Measurements from ENCODE around the gene RAB31.
A peak's percentile ranks its signal among the peaks of the same experiment; 100 is the strongest.

DNA sequence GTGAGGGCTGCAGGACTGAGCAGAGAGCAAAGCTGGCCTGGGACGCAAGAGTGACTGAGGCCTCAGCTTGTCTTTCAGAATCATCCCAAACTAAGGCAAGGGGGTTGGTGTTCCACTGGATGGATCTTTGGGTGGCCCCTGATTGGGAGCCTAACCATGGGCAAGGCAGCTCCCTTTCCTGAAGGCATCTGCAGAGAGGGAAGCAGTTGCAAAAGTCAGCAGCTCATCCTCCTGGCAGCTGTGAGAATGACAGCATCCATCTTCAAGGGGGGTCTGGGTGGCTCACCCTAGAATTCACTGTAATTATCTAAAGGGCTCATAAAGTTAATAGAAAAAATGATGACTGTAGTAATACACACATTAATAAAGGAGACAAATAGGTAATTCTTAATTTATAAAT, 46.5 kb upstream of the RAB31 start:
- TF ChIP-seq, protein P1, sequence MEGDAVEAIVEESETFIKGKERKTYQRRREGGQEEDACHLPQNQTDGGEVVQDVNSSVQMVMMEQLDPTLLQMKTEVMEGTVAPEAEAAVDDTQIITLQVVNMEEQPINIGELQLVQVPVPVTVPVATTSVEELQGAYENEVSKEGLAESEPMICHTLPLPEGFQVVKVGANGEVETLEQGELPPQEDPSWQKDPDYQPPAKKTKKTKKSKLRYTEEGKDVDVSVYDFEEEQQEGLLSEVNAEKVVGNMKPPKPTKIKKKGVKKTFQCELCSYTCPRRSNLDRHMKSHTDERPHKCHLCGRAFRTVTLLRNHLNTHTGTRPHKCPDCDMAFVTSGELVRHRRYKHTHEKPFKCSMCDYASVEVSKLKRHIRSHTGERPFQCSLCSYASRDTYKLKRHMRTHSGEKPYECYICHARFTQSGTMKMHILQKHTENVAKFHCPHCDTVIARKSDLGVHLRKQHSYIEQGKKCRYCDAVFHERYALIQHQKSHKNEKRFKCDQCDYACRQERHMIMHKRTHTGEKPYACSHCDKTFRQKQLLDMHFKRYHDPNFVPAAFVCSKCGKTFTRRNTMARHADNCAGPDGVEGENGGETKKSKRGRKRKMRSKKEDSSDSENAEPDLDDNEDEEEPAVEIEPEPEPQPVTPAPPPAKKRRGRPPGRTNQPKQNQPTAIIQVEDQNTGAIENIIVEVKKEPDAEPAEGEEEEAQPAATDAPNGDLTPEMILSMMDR (IDR thresholded peaks at IDR 0.05) = peak in 1 of 6 experiments; percentile 18
- TF ChIP-seq POLR2AphosphoS5 (IDR thresholded peaks at IDR 0.05) (no peak), POLR2A (IDR thresholded peaks at IDR 0.05) (no peak), EP300 (IDR thresholded peaks at IDR 0.05) (no peak)

All from upper lobe of left lung (tissue), 4 donors.